ENCODE results near the gene METTL25.

The METTL25 gene

GRCh38 chr12:82326905-82327503 lies 31.3 kb upstream of the METTL25 start:
- Histone ChIP-seq H3K4me1 (ENCODE audit: control insufficient read depth in 1 of 2, insufficient read depth in 2 of 2, low read length in 2 of 2) (no peaks in the 10 kb centered on the region), H4K8ac (ENCODE audit: low read depth, low read length) (no peak overlapping the region), H2AK5ac (ENCODE audit: low read length) (no peak overlapping the region), H2BK5ac (ENCODE audit: low read depth, low read length, poor library complexity) (no peak overlapping the region), H3K9me3 (ENCODE audit: insufficient read depth, low read depth, low read length) (no peaks in the 10 kb centered on the region), H3K9ac (ENCODE audit: low read length) (no peak overlapping the region), H2BK12ac (ENCODE audit: low read length) (no peak overlapping the region), H2AFZ (ENCODE audit: insufficient read depth, low read length, poor library complexity) (no peak overlapping the region), H4K91ac (ENCODE audit: low read depth, low read length) (no peak overlapping the region), H3K79me2 (ENCODE audit: control insufficient read depth, insufficient read depth, low read length, poor library complexity) (no peaks in the 10 kb centered on the region), H3K36me3 (ENCODE audit: control insufficient read depth in 1 of 2, insufficient read depth in 2 of 2, low read length in 2 of 2) (no peaks in the 10 kb centered on the region), H3K27me3 (ENCODE audit: insufficient read depth, low read length) (no peaks in the 10 kb centered on the region), H3K79me1 (ENCODE audit: low read length) (no peaks in the 10 kb centered on the region), H3K18ac (ENCODE audit: low read length) (no peak overlapping the region), H3K4ac (ENCODE audit: low read depth, low read length) (no peak overlapping the region), H4K12ac (ENCODE audit: low read depth, low read length) (no peak overlapping the region), H3K14ac (ENCODE audit: low read length) (no peak overlapping the region), H2BK120ac (ENCODE audit: insufficient read depth, low read length, poor library complexity) (no peak overlapping the region), H3K4me2 (ENCODE audit: low read length) (no peak overlapping the region), H3K27ac (ENCODE audit: low read depth, low read length) (no peak overlapping the region), H3K23ac (ENCODE audit: low read length) (no peak overlapping the region), H3K4me3 (ENCODE audit: low read depth, low read length) (no peak overlapping the region)
- peak in 1 of 2 donors; percentile 44 for DNase-seq
- WGBS (ENCODE audit: extremely low coverage, insufficient coverage, insufficient read length): no CpG with 5 or more reads among the region's 1 CpG

- Histone ChIP-seq H4K91ac (ENCODE audit: low read depth, low read length) (no peak overlapping the region), H2AK5ac (ENCODE audit: low read length) (no peak overlapping the region), H4K12ac (ENCODE audit: low read depth, low read length) (no peak overlapping the region), H3K4me1 (ENCODE audit: control insufficient read depth in 1 of 2, insufficient read depth in 2 of 2, low read length in 2 of 2) (no peaks in the 10 kb centered on the region), H3K79me1 (ENCODE audit: low read length) (no peaks in the 10 kb centered on the region), H3K9me3 (ENCODE audit: insufficient read depth, low read depth, low read length) (no peaks in the 10 kb centered on the region), H3K4me3 (ENCODE audit: low read depth, low read length) (no peak overlapping the region), H2BK12ac (ENCODE audit: low read length) (no peak overlapping the region), H2AFZ (ENCODE audit: insufficient read depth, low read length, poor library complexity) (no peak overlapping the region), H3K4me2 (ENCODE audit: low read length) (no peak overlapping the region), H3K27ac (ENCODE audit: low read depth, low read length) (no peak overlapping the region), H2BK120ac (ENCODE audit: insufficient read depth, low read length, poor library complexity) (no peak overlapping the region), H3K27me3 (ENCODE audit: insufficient read depth, low read length) (no peaks in the 10 kb centered on the region), H4K8ac (ENCODE audit: low read depth, low read length) (no peak overlapping the region), H3K23ac (ENCODE audit: low read length) (no peak overlapping the region), H2BK5ac (ENCODE audit: low read depth, low read length, poor library complexity) (no peak overlapping the region), H3K9ac (ENCODE audit: low read length) (no peak overlapping the region), H3K4ac (ENCODE audit: low read depth, low read length) (no peak overlapping the region), H3K36me3 (ENCODE audit: control insufficient read depth in 1 of 2, insufficient read depth in 2 of 2, low read length in 2 of 2) (no peaks in the 10 kb centered on the region), H3K79me2 (ENCODE audit: control insufficient read depth, insufficient read depth, low read length, poor library complexity) (no peaks in the 10 kb centered on the region), H3K14ac (ENCODE audit: low read length) (no peak overlapping the region), H3K18ac (ENCODE audit: low read length) (no peak overlapping the region)
- WGBS (ENCODE audit: extremely low coverage, insufficient coverage, insufficient read length): no CpG with 5 or more reads among the region's 1 CpG
- no peak for DNase-seq
These were observed 30.5 kb upstream of the METTL25 start for GRCh38 chr12:82327861-82328260.

- Histone ChIP-seq H3K9me3 (ENCODE audit: insufficient read depth, low read depth, low read length) (no peaks in the 10 kb centered on the region), H3K4me1 (ENCODE audit: control insufficient read depth in 1 of 2, insufficient read depth in 2 of 2, low read length in 2 of 2) (no peaks in the 10 kb centered on the region), H3K18ac (ENCODE audit: low read length) (no peak overlapping the region), H2AFZ (ENCODE audit: insufficient read depth, low read length, poor library complexity) (no peak overlapping the region), H2BK12ac (ENCODE audit: low read length) (no peak overlapping the region), H3K4ac (ENCODE audit: low read depth, low read length) (no peak overlapping the region), H3K79me1 (ENCODE audit: low read length) (no peaks in the 10 kb centered on the region), H3K36me3 (ENCODE audit: control insufficient read depth in 1 of 2, insufficient read depth in 2 of 2, low read length in 2 of 2) (no peaks in the 10 kb centered on the region), H3K4me2 (ENCODE audit: low read length) (no peak overlapping the region), H2AK5ac (ENCODE audit: low read length) (no peak overlapping the region), H2BK120ac (ENCODE audit: insufficient read depth, low read length, poor library complexity) (no peak overlapping the region), H4K12ac (ENCODE audit: low read depth, low read length) (no peak overlapping the region), H3K9ac (ENCODE audit: low read length) (no peak overlapping the region), H3K79me2 (ENCODE audit: control insufficient read depth, insufficient read depth, low read length, poor library complexity) (no peaks in the 10 kb centered on the region), H3K27ac (ENCODE audit: low read depth, low read length) (no peak overlapping the region), H3K4me3 (ENCODE audit: low read depth, low read length) (no peak overlapping the region), H2BK5ac (ENCODE audit: low read depth, low read length, poor library complexity) (no peak overlapping the region), H3K14ac (ENCODE audit: low read length) (no peak overlapping the region), H4K91ac (ENCODE audit: low read depth, low read length) (no peak overlapping the region), H3K27me3 (ENCODE audit: insufficient read depth, low read length) (no peaks in the 10 kb centered on the region), H3K23ac (ENCODE audit: low read length) (no peak overlapping the region), H4K8ac (ENCODE audit: low read depth, low read length) (no peak overlapping the region)
- no peak for DNase-seq
- no CpG with 5 or more reads among the region's 1 CpG for WGBS (ENCODE audit: extremely low coverage, insufficient coverage, insufficient read length)
These were observed 28.8 kb upstream of the METTL25 start for GRCh38 chr12:82329508-82329907.

GRCh38 chr12:82350161-82350560 lies 8.2 kb upstream of the METTL25 start:
- no peak overlapping the region for H3K27ac ChIP-seq (ENCODE audit: low read depth, low read length)
- H2AFZ ChIP-seq (ENCODE audit: insufficient read depth, low read length, poor library complexity): no peak overlapping the region
- no peaks in the 10 kb centered on the region for H3K79me2 ChIP-seq (ENCODE audit: control insufficient read depth, insufficient read depth, low read length, poor library complexity)
- no peak overlapping the region for H3K23ac ChIP-seq (ENCODE audit: low read length)
- H3K4me3 ChIP-seq (ENCODE audit: low read depth, low read length): no peak overlapping the region
- H4K12ac ChIP-seq (ENCODE audit: low read depth, low read length): no peak overlapping the region
- H4K91ac ChIP-seq (ENCODE audit: low read depth, low read length): no peak overlapping the region
- H2BK120ac ChIP-seq (ENCODE audit: insufficient read depth, low read length, poor library complexity): no peak overlapping the region
- H3K9ac ChIP-seq (ENCODE audit: low read length): no peak overlapping the region
- H2BK12ac ChIP-seq (ENCODE audit: low read length): no peak overlapping the region
- no peak overlapping the region for H3K4me2 ChIP-seq (ENCODE audit: low read length)
- H2AK5ac ChIP-seq (ENCODE audit: low read length): no peak overlapping the region
- no peak overlapping the region for H3K18ac ChIP-seq (ENCODE audit: low read length)
- WGBS (ENCODE audit: extremely low coverage, insufficient coverage, insufficient read length): no CpG with 5 or more reads among the region's 3 CpGs
- H3K36me3 ChIP-seq (ENCODE audit: control insufficient read depth in 1 of 2, insufficient read depth in 2 of 2, low read length in 2 of 2): peaks cover 2 to 4% of the 10 kb centered on the region in 2 experiments
- no peak overlapping the region for H4K8ac ChIP-seq (ENCODE audit: low read depth, low read length)
- no peak overlapping the region for H2BK5ac ChIP-seq (ENCODE audit: low read depth, low read length, poor library complexity)
- no peak for DNase-seq
- H3K4ac ChIP-seq (ENCODE audit: low read depth, low read length): no peak overlapping the region
- H3K9me3 ChIP-seq (ENCODE audit: insufficient read depth, low read depth, low read length): no peaks in the 10 kb centered on the region
- no peak overlapping the region for H3K14ac ChIP-seq (ENCODE audit: low read length)
- no peaks in the 10 kb centered on the region for H3K4me1 ChIP-seq (ENCODE audit: control insufficient read depth in 1 of 2, insufficient read depth in 2 of 2, low read length in 2 of 2)
- no peaks in the 10 kb centered on the region for H3K79me1 ChIP-seq (ENCODE audit: low read length)
- no peaks in the 10 kb centered on the region for H3K27me3 ChIP-seq (ENCODE audit: insufficient read depth, low read length)

All from trophoblast cell (in vitro differentiated cells and primary cell).